Amniotic epithelial cell (primary cell): ENCODE measurements around the gene SEC14L2.

Source experiments
- DNase-seq: peaks from one replicate; pipeline ENCODE4 v3.0.0-alpha.2; 2010; ENCODE audit warnings: low read depth

Gene SEC14L2

GRCh38 chr22:30404307-30404706, 7.5 kb downstream of the SEC14L2 start:
- DNase-seq = no peak

- DNase-seq = no peak
These were observed 8.9 kb downstream of the SEC14L2 start for GRCh38 chr22:30405731-30406130.

GRCh38 chr22:30406400-30406799, 9.6 kb downstream of the SEC14L2 start:
- no peak for DNase-seq

GRCh38 chr22:30408388-30409102, 11.7 kb downstream of the SEC14L2 start:
- DNase-seq = no peak

- no peak for DNase-seq
These were observed 15.0 kb downstream of the SEC14L2 start for GRCh38 chr22:30411780-30412179.

- DNase-seq = no peak
These were observed 16.2 kb downstream of the SEC14L2 start for GRCh38 chr22:30413001-30413400.

GRCh38 chr22:30413745-30414524, 17.1 kb downstream of the SEC14L2 start:
- no peak for DNase-seq

GRCh38 chr22:30414525-30415047, 17.8 kb downstream of the SEC14L2 start:
- DNase-seq = no peak

- no peak for DNase-seq
These were observed 19.6 kb downstream of the SEC14L2 start for GRCh38 chr22:30416403-30416802.

GRCh38 chr22:30416837-30417236, 20.0 kb downstream of the SEC14L2 start:
- DNase-seq = no peak

- DNase-seq = peak; percentile 95
These were observed 23.7 kb downstream of the SEC14L2 start for GRCh38 chr22:30420347-30421125.

- DNase-seq = no peak
These were observed 25.1 kb downstream of the SEC14L2 start for GRCh38 chr22:30421695-30422480.

GRCh38 chr22:30422481-30423300, 25.9 kb downstream of the SEC14L2 start:
- peak; percentile 89 for DNase-seq

- no peak for DNase-seq
These were observed 26.6 kb downstream of the SEC14L2 start for GRCh38 chr22:30423301-30423958.

- DNase-seq = peak; percentile 99
These were observed 27.2 kb downstream of the SEC14L2 start for GRCh38 chr22:30423959-30424533.

- DNase-seq = no peak
These were observed 27.9 kb downstream of the SEC14L2 start for GRCh38 chr22:30424534-30425326.

- DNase-seq = no peak
These were observed 28.5 kb downstream of the SEC14L2 start for GRCh38 chr22:30425327-30425615.

GRCh38 chr22:30425616-30426387, 29.0 kb downstream of the SEC14L2 start, which contains the start of gene MTFP1:
MTFP1 (plus strand) TSS chr22:30425768; CDS start chr22:30425880, 112 bp downstream.
- DNase-seq = peak; percentile 56
